ENCODE results near the gene ZNF765. TPM values are rescaled to one million over a fixed set of nuclear protein-coding genes. Genes with fewer than 3 reads are reported as not detected.
A peak's percentile ranks its signal among the peaks of the same experiment; 100 is the strongest.
"Not testable (repeated sequence)": the region's sequence is repeated elsewhere in the genome, so short reads cannot be mapped to it uniquely, and the experiment has no call there.

ZNF765 gene
- polyA plus RNA-seq, 4 donors: 3.2 to 13.4 (median 3.5) TPM

DNA sequence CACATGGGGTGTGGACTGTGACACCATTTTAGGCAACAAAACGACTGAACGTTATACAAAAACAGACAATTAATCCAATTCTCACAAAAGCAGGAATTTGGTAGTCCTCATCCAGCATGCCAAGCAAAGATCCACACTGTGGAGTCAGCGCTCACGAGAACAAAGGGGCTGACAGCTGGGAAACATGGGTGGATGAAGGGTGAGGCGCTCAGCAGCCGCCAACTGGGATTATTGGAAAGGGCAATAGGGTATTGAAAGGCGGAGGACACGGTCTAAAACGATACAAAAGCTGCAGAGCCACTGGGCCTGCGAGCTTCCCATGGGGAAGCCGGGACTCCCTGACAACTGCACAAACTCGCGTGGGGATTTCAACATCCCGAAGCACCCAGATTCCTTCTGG lies 67.9 kb downstream of the ZNF765 start:
- DNase-seq (no peak), FAIRE-seq (no peak)
- 45 to 70% (median 68%) methylated on average over 14 of the region's 14 CpGs for WGBS, 3 donors
- Histone ChIP-seq H3K4me3 (ENCODE audit: low read depth in 1 of 3, low read length in 3 of 3) (no peak overlapping the region), H3K9me3 (ENCODE audit: control insufficient read depth in 2 of 2, insufficient read depth in 1 of 2, low read depth in 1 of 2, low read length in 1 of 2) (peaks cover 2 to 40% of the 10 kb centered on the region in 2 donors), H3K36me3 (ENCODE audit: control insufficient read depth in 3 of 3, insufficient read depth in 2 of 3, low read depth in 1 of 3, low read length in 3 of 3) (no peaks in the 10 kb centered on the region), H3K4me1 (ENCODE audit: control insufficient read depth in 3 of 3, insufficient read depth in 2 of 3, low read depth in 1 of 3, low read length in 2 of 3) (no peaks in the 10 kb centered on the region), H3K27ac (ENCODE audit: low read depth in 1 of 3, low read length in 2 of 3) (no peak overlapping the region), H3K27me3 (ENCODE audit: control insufficient read depth in 3 of 3, insufficient read depth in 3 of 3, low read length in 3 of 3) (peaks cover 0 to 5% (median 0%) of the 10 kb centered on the region in 3 donors)

- FAIRE-seq (no peak), DNase-seq (no peak)
- Histone ChIP-seq H3K9me3 (ENCODE audit: control insufficient read depth in 2 of 2, insufficient read depth in 1 of 2, low read depth in 1 of 2, low read length in 1 of 2) (peaks cover 2 to 40% of the 10 kb centered on the region in 2 donors), H3K4me3 (ENCODE audit: low read depth in 1 of 3, low read length in 3 of 3) (no peak overlapping the region), H3K27me3 (ENCODE audit: control insufficient read depth in 3 of 3, insufficient read depth in 3 of 3, low read length in 3 of 3) (peaks cover 0 to 5% (median 0%) of the 10 kb centered on the region in 3 donors), H3K27ac (ENCODE audit: low read depth in 1 of 3, low read length in 2 of 3) (no peak overlapping the region), H3K36me3 (ENCODE audit: control insufficient read depth in 3 of 3, insufficient read depth in 2 of 3, low read depth in 1 of 3, low read length in 3 of 3) (no peaks in the 10 kb centered on the region), H3K4me1 (ENCODE audit: control insufficient read depth in 3 of 3, insufficient read depth in 2 of 3, low read depth in 1 of 3, low read length in 2 of 3) (no peaks in the 10 kb centered on the region)
- WGBS, 3 donors: 14 to 40% (median 30%) methylated on average over 17 to 19 of the region's 19 CpGs
These were observed 68.3 kb downstream of the ZNF765 start for GRCh38 chr19:53463263-53463662.

GRCh38 chr19:53466726-53467484 lies 72.0 kb downstream of the ZNF765 start:
- DNase-seq (no peak), FAIRE-seq (no peak)
- Histone ChIP-seq H3K9me3 (ENCODE audit: control insufficient read depth in 2 of 2, insufficient read depth in 1 of 2, low read depth in 1 of 2, low read length in 1 of 2) (peaks cover 0 to 17% of the 10 kb centered on the region in 2 donors), H3K4me1 (ENCODE audit: control insufficient read depth in 3 of 3, insufficient read depth in 2 of 3, low read depth in 1 of 3, low read length in 2 of 3) (no peaks in the 10 kb centered on the region), H3K27ac (ENCODE audit: low read depth in 1 of 3, low read length in 2 of 3) (peak overlapping the region in 2 of 3 donors; percentile 38 to 58), H3K27me3 (ENCODE audit: control insufficient read depth in 3 of 3, insufficient read depth in 3 of 3, low read length in 3 of 3) (peaks cover 0 to 5% (median 0%) of the 10 kb centered on the region in 3 donors), H3K36me3 (ENCODE audit: control insufficient read depth in 3 of 3, insufficient read depth in 2 of 3, low read depth in 1 of 3, low read length in 3 of 3) (no peaks in the 10 kb centered on the region), H3K4me3 (ENCODE audit: low read depth in 1 of 3, low read length in 3 of 3) (peak overlapping the region; percentile 41 to 72 (median 54))
- WGBS, 3 donors: 11 to 13% (median 12%) methylated on average over 29 to 31 of the region's 31 CpGs

DNA sequence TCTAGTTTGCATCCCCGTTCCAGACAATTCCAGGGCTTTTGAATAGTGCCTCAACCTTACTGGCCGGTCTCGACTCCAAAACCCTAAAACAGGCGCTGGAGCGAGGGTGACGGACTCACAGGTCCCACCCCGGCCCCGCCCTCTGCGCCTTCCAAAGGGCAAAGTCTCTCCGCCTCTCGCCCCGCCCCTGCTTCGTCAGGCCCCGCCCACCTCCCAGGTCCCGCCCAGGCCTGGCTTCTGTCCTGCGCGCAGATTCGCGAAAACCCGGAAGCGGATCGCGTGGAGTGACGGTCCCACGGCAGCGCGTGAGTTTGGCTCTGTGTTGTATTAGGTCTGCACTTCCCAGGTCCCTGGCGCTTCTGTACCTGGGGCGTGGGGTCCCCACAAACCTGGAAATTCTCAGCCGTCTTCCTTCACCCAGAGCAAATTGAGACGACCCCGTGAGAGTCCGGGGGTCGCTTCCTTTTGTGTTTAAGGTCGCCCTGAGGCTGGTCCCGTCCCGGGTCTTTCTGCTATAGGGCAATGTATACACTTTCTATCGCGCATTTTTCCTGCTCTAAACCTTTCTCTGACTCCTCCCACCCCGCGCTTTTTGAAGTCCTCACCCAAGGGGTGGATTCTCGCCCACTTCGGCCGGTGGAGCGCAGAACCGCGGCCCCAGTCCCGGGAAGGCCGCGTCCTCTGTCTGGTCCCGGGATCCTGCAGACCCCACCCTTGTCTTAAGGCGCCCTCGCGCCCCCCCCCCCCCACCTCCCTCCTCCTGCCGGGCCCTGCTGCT lies 72.7 kb downstream of the ZNF765 start, which contains the start of gene ZNF813:
ZNF813 (plus strand) TSS at position 249 of the 778 bp plus-strand sequence. CDS start 16,090 bp downstream, outside the sequence.
- 0% methylated on average over 50 to 53 of the region's 55 CpGs for WGBS, 3 donors
- Histone ChIP-seq H3K4me3 (ENCODE audit: low read depth in 1 of 3, low read length in 3 of 3) (peak within 1 kb of the TSS; percentile 54 to 81 (median 72)), H3K36me3 (ENCODE audit: control insufficient read depth in 3 of 3, insufficient read depth in 2 of 3, low read depth in 1 of 3, low read length in 3 of 3) (no peaks in the 10 kb centered on the region), H3K9me3 (ENCODE audit: control insufficient read depth in 2 of 2, insufficient read depth in 1 of 2, low read depth in 1 of 2, low read length in 1 of 2) (peaks cover 0 to 20% of the 10 kb centered on the region in 2 donors), H3K4me1 (ENCODE audit: control insufficient read depth in 3 of 3, insufficient read depth in 2 of 3, low read depth in 1 of 3, low read length in 2 of 3) (no peaks in the 10 kb centered on the region), H3K27ac (ENCODE audit: low read depth in 1 of 3, low read length in 2 of 3) (peak within 1 kb of the TSS in 2 of 3 donors; percentile 85 to 92), H3K27me3 (ENCODE audit: control insufficient read depth in 3 of 3, insufficient read depth in 3 of 3, low read length in 3 of 3) (peaks cover 0 to 5% (median 0%) of the 10 kb centered on the region in 3 donors)
- no peak for FAIRE-seq
- DNase-seq: peak; percentile 91 to 97

- not testable (repeated sequence) for H3K27me3 ChIP-seq (ENCODE audit: control insufficient read depth in 3 of 3, insufficient read depth in 3 of 3, low read length in 3 of 3); DNase-seq; FAIRE-seq; H3K36me3 ChIP-seq (ENCODE audit: control insufficient read depth in 3 of 3, insufficient read depth in 2 of 3, low read depth in 1 of 3, low read length in 3 of 3); H3K27ac ChIP-seq (ENCODE audit: low read depth in 1 of 3, low read length in 2 of 3); H3K4me1 ChIP-seq (ENCODE audit: control insufficient read depth in 3 of 3, insufficient read depth in 2 of 3, low read depth in 1 of 3, low read length in 2 of 3)
- Histone ChIP-seq H3K9me3 (ENCODE audit: control insufficient read depth in 2 of 2, insufficient read depth in 1 of 2, low read depth in 1 of 2, low read length in 1 of 2) (peaks cover 0 to 15% of the 10 kb centered on the region in 2 donors), H3K4me3 (ENCODE audit: low read depth in 1 of 3, low read length in 3 of 3) (peak overlapping the region in 1 of 3 donors; percentile 72)
- 36 to 59% (median 46%) methylated on average over 8 of the region's 8 CpGs for WGBS, 3 donors
These were observed 73.7 kb downstream of the ZNF765 start for GRCh38 chr19:53468628-53469027.

DNA sequence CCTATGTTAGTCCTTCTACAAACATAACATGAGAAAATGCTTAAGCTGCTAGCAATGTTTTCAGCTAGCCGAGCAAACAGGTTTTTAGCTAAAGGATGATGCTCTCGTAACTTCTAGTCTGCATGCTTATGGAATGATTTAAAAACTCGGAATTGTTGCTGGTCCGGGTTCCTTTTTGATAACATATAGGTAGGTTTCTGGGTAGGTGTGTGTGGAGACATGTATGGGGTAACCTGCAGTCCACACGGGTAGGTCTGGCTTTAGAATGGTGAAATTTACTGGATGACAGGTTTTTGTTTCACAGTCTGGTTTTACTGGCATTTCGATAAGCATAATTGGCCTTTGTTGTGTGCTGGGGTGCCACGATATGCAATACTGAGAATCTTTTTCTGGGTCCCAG lies 77.0 kb downstream of the ZNF765 start:
- Histone ChIP-seq H3K27me3 (ENCODE audit: control insufficient read depth in 3 of 3, insufficient read depth in 3 of 3, low read length in 3 of 3) (no peaks in the 10 kb centered on the region), H3K9me3 (ENCODE audit: control insufficient read depth in 2 of 2, insufficient read depth in 1 of 2, low read depth in 1 of 2, low read length in 1 of 2) (peaks cover 2 to 35% of the 10 kb centered on the region in 2 donors), H3K4me3 (ENCODE audit: low read depth in 1 of 3, low read length in 3 of 3) (no peak overlapping the region), H3K36me3 (ENCODE audit: control insufficient read depth in 3 of 3, insufficient read depth in 2 of 3, low read depth in 1 of 3, low read length in 3 of 3) (peaks cover 5 to 10% (median 6%) of the 10 kb centered on the region in 3 donors), H3K27ac (ENCODE audit: low read depth in 1 of 3, low read length in 2 of 3) (no peak overlapping the region), H3K4me1 (ENCODE audit: control insufficient read depth in 3 of 3, insufficient read depth in 2 of 3, low read depth in 1 of 3, low read length in 2 of 3) (no peaks in the 10 kb centered on the region)
- FAIRE-seq: no peak
- WGBS, 3 donors: 93 to 98% (median 96%) methylated on average over 7 of the region's 7 CpGs
- no peak for DNase-seq

DNA sequence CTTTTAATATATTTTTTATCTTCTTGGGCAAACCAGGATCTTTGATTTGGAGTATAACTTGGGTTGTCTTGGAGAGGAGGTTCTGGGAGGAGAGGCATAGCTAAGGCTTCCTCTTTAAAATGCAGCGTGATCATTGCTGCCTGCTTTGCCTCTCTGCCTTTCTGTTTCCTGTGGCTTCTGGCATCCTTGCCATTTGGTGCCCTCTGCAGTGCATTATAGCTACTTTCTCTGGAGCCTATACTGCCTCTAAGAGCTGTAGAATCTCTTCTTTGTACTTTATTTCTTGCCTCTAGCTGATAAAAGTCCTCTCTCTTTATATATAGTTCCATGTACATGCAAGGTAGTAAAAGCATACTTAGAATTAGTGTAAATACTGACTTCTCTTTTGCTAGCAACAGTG lies 79.9 kb downstream of the ZNF765 start:
- Histone ChIP-seq H3K36me3 (ENCODE audit: control insufficient read depth in 3 of 3, insufficient read depth in 2 of 3, low read depth in 1 of 3, low read length in 3 of 3) (peaks cover 13 to 25% (median 15%) of the 10 kb centered on the region in 3 donors), H3K9me3 (ENCODE audit: control insufficient read depth in 2 of 2, insufficient read depth in 1 of 2, low read depth in 1 of 2, low read length in 1 of 2) (peaks cover 8 to 59% of the 10 kb centered on the region in 2 donors)
- H3K27me3 ChIP-seq (ENCODE audit: control insufficient read depth in 3 of 3, insufficient read depth in 3 of 3, low read length in 3 of 3); FAIRE-seq; H3K27ac ChIP-seq (ENCODE audit: low read depth in 1 of 3, low read length in 2 of 3); DNase-seq; H3K4me1 ChIP-seq (ENCODE audit: control insufficient read depth in 3 of 3, insufficient read depth in 2 of 3, low read depth in 1 of 3, low read length in 2 of 3); H3K4me3 ChIP-seq (ENCODE audit: low read depth in 1 of 3, low read length in 3 of 3): not testable (repeated sequence)
- 68 to 100% (median 80%) methylated on average over 1 of the region's 1 CpG for WGBS, 3 donors

GRCh38 chr19:53475470-53475869 lies 80.5 kb downstream of the ZNF765 start:
- DNase-seq; H3K27ac ChIP-seq (ENCODE audit: low read depth in 1 of 3, low read length in 2 of 3); H3K4me1 ChIP-seq (ENCODE audit: control insufficient read depth in 3 of 3, insufficient read depth in 2 of 3, low read depth in 1 of 3, low read length in 2 of 3); H3K4me3 ChIP-seq (ENCODE audit: low read depth in 1 of 3, low read length in 3 of 3); H3K27me3 ChIP-seq (ENCODE audit: control insufficient read depth in 3 of 3, insufficient read depth in 3 of 3, low read length in 3 of 3); FAIRE-seq: not testable (repeated sequence)
- H3K36me3 ChIP-seq (ENCODE audit: control insufficient read depth in 3 of 3, insufficient read depth in 2 of 3, low read depth in 1 of 3, low read length in 3 of 3): peaks cover 13 to 25% (median 15%) of the 10 kb centered on the region in 3 donors
- H3K9me3 ChIP-seq (ENCODE audit: control insufficient read depth in 2 of 2, insufficient read depth in 1 of 2, low read depth in 1 of 2, low read length in 1 of 2): peaks cover 8 to 63% of the 10 kb centered on the region in 2 donors
- 82 to 89% (median 87%) methylated on average over 6 of the region's 6 CpGs for WGBS, 3 donors
